Lower lobe of right lung (tissue), 2 donors: Measurements from ENCODE around the gene SPON2. TPM values are rescaled to one million over a fixed set of nuclear protein-coding genes. Genes with fewer than 3 reads are reported as not detected.

Experiments
- ATAC-seq, 2 donors: fragments of 200-7000 bp; cut with Tn5 transposase; one replicate each; pipeline ENCODE4 v1.9.1; 2020 to 2022; ENCODE audit warnings: mild to moderate bottlenecking in 2 of 2, moderate library complexity in 2 of 2
- DNase-seq: peaks from one replicate; pipeline ENCODE4 v3.0.0-alpha.2; 2020
- H3K27ac ChIP-seq: fragments of 200-600 bp; one replicate; pipeline ENCODE4 v1.8.0; 2022
- H3K27me3 ChIP-seq: fragments of 200-600 bp; one replicate; pipeline ENCODE4 v1.8.0; 2022; ENCODE audit warnings: low read depth
- H3K36me3 ChIP-seq: fragments of 200-600 bp; one replicate; pipeline ENCODE4 v1.8.0; 2022; ENCODE audit warnings: mild to moderate bottlenecking
- H3K4me1 ChIP-seq: fragments of 200-600 bp; one replicate; pipeline ENCODE4 v1.8.0; 2022
- H3K4me3 ChIP-seq: fragments of 200-600 bp; one replicate; pipeline ENCODE4 v1.8.0; 2022; ENCODE audit warnings: mild to moderate bottlenecking
- H3K9me3 ChIP-seq: fragments of 200-600 bp; one replicate; pipeline ENCODE4 v1.8.0; 2022
- CTCF ChIP-seq: fragments of 200-600 bp; IDR thresholded peaks from one replicate; pipeline ENCODE4 v1.8.0; 2022; ENCODE audit warnings: antibody characterized with exemption, mild to moderate bottlenecking
- intact Hi-C: fragments of 100-400 bp; cut with DNase I; formaldehyde crosslinking; loops from one replicate; pipeline ENCODE4 v1.11.0; 2022
- total RNA-seq: library from RNA; stranded (reverse); fragmentation: NEBNext Ultra II Directional; extraction: Animal tissue kit (Norgen Biotek cat#: 25700); gene quantifications from one replicate; pipeline ENCODE4 v1.2.1, GENCODE V29; 2021
- donor health status: DM: no; HTN: yes; CAD: no; lungs with severe emphysema.

Gene SPON2
- total RNA-seq, 1 donor from 2014 or later = 32.0 TPM

DNA sequence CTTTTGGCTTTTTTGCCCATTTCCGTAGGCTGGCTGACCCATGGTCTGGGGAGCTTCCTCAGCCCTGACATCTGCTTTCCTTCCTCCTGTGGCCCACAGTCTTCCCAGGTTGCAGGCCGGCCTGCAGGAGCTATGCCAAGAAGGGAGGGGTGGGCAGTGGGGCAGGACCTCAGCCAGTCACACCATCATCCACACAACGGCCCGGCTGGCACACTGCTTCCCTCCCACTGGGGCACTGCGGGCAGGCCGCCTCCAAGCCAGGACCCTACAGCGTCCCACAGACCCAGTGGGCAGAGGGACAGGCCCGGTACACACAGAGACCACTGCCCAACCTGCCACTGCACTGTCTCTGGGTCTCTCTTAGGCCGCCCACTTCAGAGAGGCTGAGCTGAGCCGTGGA lies 38.6 kb upstream of the SPON2 start:
- DNase-seq = peak; percentile 47
- peaks cover 65% of the 10 kb centered on the region for H3K4me1 ChIP-seq
- peaks cover 54% of the 10 kb centered on the region for H3K36me3 ChIP-seq
- intact Hi-C loops = no loop called here
- H3K4me3 ChIP-seq = no peak overlapping the region
- no peaks in the 10 kb centered on the region for H3K9me3 ChIP-seq
- TF ChIP-seq CTCF = no peak
- ATAC-seq = no peak
- H3K27ac ChIP-seq = no peak overlapping the region
- H3K27me3 ChIP-seq = no peaks in the 10 kb centered on the region

DNA sequence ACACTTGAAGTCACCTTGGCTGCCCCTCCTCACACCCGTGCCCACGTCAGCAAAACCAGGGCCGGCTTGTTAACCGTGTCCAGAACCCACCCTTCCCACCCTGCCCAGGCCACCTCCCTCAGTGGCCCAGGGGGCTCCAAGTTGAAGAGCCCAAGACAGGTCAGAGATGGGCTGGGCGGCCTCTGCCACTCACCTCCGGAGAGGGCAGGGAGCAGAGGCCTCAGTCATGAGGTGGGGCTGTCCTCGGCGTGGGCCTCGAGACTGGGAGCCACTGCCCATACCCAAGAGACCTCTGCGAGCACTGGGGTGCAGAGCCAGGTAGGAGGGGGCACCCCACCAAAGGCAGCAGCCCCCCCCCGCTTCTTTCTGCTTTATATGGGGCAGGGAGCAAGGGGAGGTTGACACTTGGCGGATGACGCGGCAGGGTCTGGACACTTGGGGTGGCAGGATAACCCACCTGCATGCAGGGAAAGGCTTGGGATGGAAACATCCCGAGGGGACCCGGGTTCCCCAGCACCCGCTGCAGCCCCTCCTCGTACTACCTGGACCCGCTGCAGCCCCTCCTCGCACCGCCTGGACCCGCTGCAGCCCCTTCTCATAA lies 38.0 kb upstream of the SPON2 start:
- DNase-seq (peak; percentile 35), ATAC-seq (no peak)
- Histone ChIP-seq H3K27me3 (no peaks in the 10 kb centered on the region), H3K36me3 (peaks cover 48% of the 10 kb centered on the region), H3K27ac (peak overlapping the region; percentile 78), H3K9me3 (no peaks in the 10 kb centered on the region), H3K4me1 (peaks cover 68% of the 10 kb centered on the region), H3K4me3 (no peak overlapping the region)
- intact Hi-C loops = no loop called here
- TF ChIP-seq CTCF = no peak

DNA sequence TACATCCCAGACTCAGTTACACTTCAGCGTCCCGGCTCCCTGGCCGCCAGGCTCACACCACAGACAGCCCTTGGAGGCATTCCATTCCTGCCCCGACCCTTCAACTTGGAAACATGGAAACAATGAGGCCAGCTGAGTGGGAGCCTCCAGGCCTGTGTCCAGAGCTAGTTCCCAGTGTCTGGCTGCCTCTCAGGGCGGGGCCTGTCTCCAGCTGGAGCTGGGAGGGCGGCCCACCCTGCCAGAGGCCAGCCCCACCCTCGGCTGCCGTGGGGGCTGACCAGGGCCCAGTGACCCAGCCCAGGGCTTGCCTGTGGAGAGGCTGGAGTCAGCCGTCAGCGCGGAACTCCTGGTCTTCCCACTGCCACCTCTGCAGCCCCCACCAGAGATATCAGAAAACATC lies 37.4 kb upstream of the SPON2 start:
- no peak overlapping the region for H3K4me3 ChIP-seq
- H3K9me3 ChIP-seq = no peaks in the 10 kb centered on the region
- peaks cover 66% of the 10 kb centered on the region for H3K4me1 ChIP-seq
- intact Hi-C loops = no loop called here
- peak overlapping the region; percentile 78 for H3K27ac ChIP-seq
- no peak for TF ChIP-seq CTCF
- ATAC-seq (peak; percentile 53 to 68), DNase-seq (peak; percentile 62)
- H3K36me3 ChIP-seq = peaks cover 42% of the 10 kb centered on the region
- H3K27me3 ChIP-seq = no peaks in the 10 kb centered on the region

GRCh38 chr4:1208970-1209704 lies 36.8 kb upstream of the SPON2 start:
- TF ChIP-seq CTCF = no peak
- Histone ChIP-seq H3K27ac (peak overlapping the region; percentile 78), H3K36me3 (peaks cover 36% of the 10 kb centered on the region), H3K27me3 (no peaks in the 10 kb centered on the region), H3K4me3 (no peak overlapping the region), H3K4me1 (peaks cover 72% of the 10 kb centered on the region), H3K9me3 (no peaks in the 10 kb centered on the region)
- no peak for ATAC-seq
- intact Hi-C loops = no loop called here
- DNase-seq = peak; percentile 42

DNA sequence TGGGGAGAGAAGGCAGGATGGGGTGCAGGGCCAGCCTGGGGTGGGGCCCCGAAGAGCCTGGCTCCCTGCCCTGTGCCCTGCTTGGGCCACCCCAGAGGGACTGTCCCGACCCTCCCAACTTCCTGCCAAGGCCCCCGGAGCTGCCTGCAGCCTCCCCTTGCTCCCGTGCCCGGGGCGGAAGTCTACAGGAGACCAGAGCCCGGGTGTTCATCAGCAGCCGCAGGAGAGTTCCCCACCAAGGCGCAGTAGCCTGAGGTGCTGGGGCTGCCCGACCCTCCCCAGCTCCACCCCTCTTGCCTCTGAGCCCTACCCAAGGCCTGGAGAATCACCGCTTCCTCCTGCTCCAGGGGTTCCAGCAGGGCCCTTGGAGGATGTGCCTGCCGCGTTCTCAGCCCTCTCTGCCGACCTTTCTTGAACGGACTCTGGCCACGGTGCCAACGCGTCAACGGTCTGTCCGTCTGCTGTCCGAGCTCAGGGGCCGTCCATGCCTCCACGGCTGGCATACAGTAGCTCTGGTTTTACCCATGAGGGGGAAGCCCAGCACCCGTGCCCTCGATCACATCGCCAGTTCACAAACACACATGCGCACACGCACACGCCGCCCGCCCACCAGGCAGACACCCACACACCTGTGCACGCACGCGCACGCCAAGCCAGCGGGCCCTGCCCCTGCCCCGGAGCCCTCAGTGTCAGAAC lies 36.0 kb upstream of the SPON2 start:
- ATAC-seq = peak in 1 of 2 donors; percentile 2
- H3K27me3 ChIP-seq = no peaks in the 10 kb centered on the region
- peak; percentile 51 for DNase-seq
- TF ChIP-seq CTCF = no peak
- intact Hi-C loops = no loop called here
- no peaks in the 10 kb centered on the region for H3K9me3 ChIP-seq
- peak overlapping the region; percentile 78 for H3K27ac ChIP-seq
- H3K4me3 ChIP-seq = peak overlapping the region; percentile 3
- H3K4me1 ChIP-seq = peaks cover 78% of the 10 kb centered on the region
- H3K36me3 ChIP-seq = peaks cover 28% of the 10 kb centered on the region
